ENCODE data around the gene PGLYRP3. TPM values are rescaled to one million over a fixed set of nuclear protein-coding genes. Genes with fewer than 3 reads are reported as not detected.

The PGLYRP3 gene
- total RNA-seq = not detected

GRCh38 chr1:153312570-153313186, at the start of gene PGLYRP3:
Gene PGLYRP3, minus strand, starts transcription at chr1:153312952. Its CDS starts 2,287 bp downstream, at chr1:153310665.
- Histone ChIP-seq H3K4me1 (no peaks in the 10 kb centered on the region), H3K9ac (ENCODE audit: low read depth in 2 of 2, low read length in 2 of 2) (no peak within 1 kb of the TSS), H3K27ac (no peak within 1 kb of the TSS), H3K9me3 (no peaks in the 10 kb centered on the region), H3K4me3 (no peak within 1 kb of the TSS), H3K27me3 (no peaks in the 10 kb centered on the region), H3K36me3 (no peaks in the 10 kb centered on the region)
- DNase-seq = no peak
- TF ChIP-seq CTCF (IDR thresholded peaks at IDR 0.05) = no peak
- intact Hi-C loops (cut with DNase I) = no loop called here

- TF ChIP-seq CTCF (IDR thresholded peaks at IDR 0.05) = no peak
- Histone ChIP-seq H3K9me3 (no peaks in the 10 kb centered on the region), H3K9ac (ENCODE audit: low read depth in 2 of 2, low read length in 2 of 2) (no peak overlapping the region), H3K36me3 (no peaks in the 10 kb centered on the region), H3K27me3 (no peaks in the 10 kb centered on the region), H3K4me1 (peaks cover 5% of the 10 kb centered on the region), H3K27ac (no peak overlapping the region), H3K4me3 (no peak overlapping the region)
- no peak for DNase-seq
- intact Hi-C loops (cut with DNase I) = no loop called here
These were observed 49.5 kb upstream of the PGLYRP3 start for GRCh38 chr1:153362187-153362775.

GRCh38 chr1:153361480-153362109, 48.8 kb upstream of the PGLYRP3 start:
- H3K27me3 ChIP-seq = no peaks in the 10 kb centered on the region
- DNase-seq = no peak
- intact Hi-C loops (cut with DNase I) = no loop called here
- H3K27ac ChIP-seq = no peak overlapping the region
- no peaks in the 10 kb centered on the region for H3K36me3 ChIP-seq
- no peak overlapping the region for H3K4me3 ChIP-seq
- peaks cover 5% of the 10 kb centered on the region for H3K4me1 ChIP-seq
- no peaks in the 10 kb centered on the region for H3K9me3 ChIP-seq
- no peak overlapping the region for H3K9ac ChIP-seq (ENCODE audit: low read depth in 2 of 2, low read length in 2 of 2)
- TF ChIP-seq CTCF (IDR thresholded peaks at IDR 0.05) = no peak

- Histone ChIP-seq H3K4me3 (no peak overlapping the region), H3K4me1 (peaks cover 5% of the 10 kb centered on the region), H3K36me3 (no peaks in the 10 kb centered on the region), H3K27me3 (no peaks in the 10 kb centered on the region), H3K9ac (ENCODE audit: low read depth in 2 of 2, low read length in 2 of 2) (no peak overlapping the region), H3K9me3 (no peaks in the 10 kb centered on the region), H3K27ac (no peak overlapping the region)
- intact Hi-C loops (cut with DNase I) = no loop called here
- DNase-seq = no peak
- TF ChIP-seq CTCF (IDR thresholded peaks at IDR 0.05) = no peak
These were observed 48.1 kb upstream of the PGLYRP3 start for GRCh38 chr1:153360592-153361479.

- Histone ChIP-seq H3K4me3 (no peak overlapping the region), H3K27me3 (no peaks in the 10 kb centered on the region), H3K9me3 (no peaks in the 10 kb centered on the region), H3K36me3 (no peaks in the 10 kb centered on the region), H3K4me1 (peaks cover 5% of the 10 kb centered on the region), H3K27ac (no peak overlapping the region), H3K9ac (ENCODE audit: low read depth in 2 of 2, low read length in 2 of 2) (no peak overlapping the region)
- intact Hi-C loops (cut with DNase I) = no loop called here
- no peak for TF ChIP-seq CTCF (IDR thresholded peaks at IDR 0.05)
- no peak for DNase-seq
These were observed 47.4 kb upstream of the PGLYRP3 start for GRCh38 chr1:153360190-153360589.

Measured in colonic mucosa (tissue), 4 donors.